ENCODE measurements around the gene RAB38.

The RAB38 gene

GRCh38 chr11:88158081-88158480, 17.2 kb downstream of the RAB38 start:
- Histone ChIP-seq H2BK12ac (ENCODE audit: low read length) (no peak overlapping the region), H3K4ac (ENCODE audit: low read length) (no peak overlapping the region), H2AK5ac (ENCODE audit: low read depth, low read length) (no peak overlapping the region)

GRCh38 chr11:88157370-88157769, 17.9 kb downstream of the RAB38 start:
- Histone ChIP-seq H3K4me1 (ENCODE audit: control insufficient read depth in 2 of 2, insufficient read depth in 1 of 2, low read depth in 1 of 2, low read length in 2 of 2) (no peaks in the 10 kb centered on the region), H3K4me3 (ENCODE audit: low read length in 2 of 2) (no peak overlapping the region), H2BK120ac (ENCODE audit: low read depth, low read length) (no peak overlapping the region), H3K36me3 (replicated peaks in 1 of 2; ENCODE audit: control insufficient read depth in 2 of 2, insufficient read depth in 2 of 2, low read length in 2 of 2) (no peaks in the 10 kb centered on the region), H3K14ac (ENCODE audit: low read length) (no peak overlapping the region), H3K9me3 (replicated peaks in 1 of 2; ENCODE audit: control insufficient read depth in 2 of 2, insufficient read depth in 1 of 2, low read depth in 1 of 2, low read length in 2 of 2) (peaks cover 0 to 11% of the 10 kb centered on the region in 2 donors), H2BK15ac (ENCODE audit: low read length) (no peak overlapping the region), H2BK12ac (ENCODE audit: low read length) (no peak overlapping the region), H3K79me1 (ENCODE audit: low read depth, low read length) (no peaks in the 10 kb centered on the region), H4K91ac (ENCODE audit: low read depth, low read length, poor library complexity) (no peak overlapping the region), H2AFZ (ENCODE audit: low read length) (no peak overlapping the region), H3K9ac (ENCODE audit: low read depth, low read length, poor library complexity) (no peak overlapping the region), H2AK5ac (ENCODE audit: low read depth, low read length) (no peak overlapping the region), H3K4me2 (ENCODE audit: insufficient read depth, low read length, poor library complexity, severe bottlenecking) (no peak overlapping the region), H3K23ac (ENCODE audit: low read depth, low read length, poor library complexity) (no peak overlapping the region), H3K4ac (ENCODE audit: low read length) (no peak overlapping the region), H3K27ac (replicated peaks; ENCODE audit: low read length) (no peak overlapping the region), H3K27me3 (ENCODE audit: control insufficient read depth in 3 of 3, insufficient read depth in 3 of 3, low read depth in 1 of 3, low read length in 3 of 3) (no peaks in the 10 kb centered on the region), H4K8ac (ENCODE audit: low read depth, low read length) (no peak overlapping the region), H2BK5ac (ENCODE audit: low read length) (no peak overlapping the region), H3K18ac (ENCODE audit: low read length) (no peak overlapping the region)
- DNase-seq (ENCODE audit: low spot score): no peak
- no CpG with 5 or more reads among the region's 4 CpGs for WGBS, 2 donors (ENCODE audit: extremely low coverage in 2 of 2, insufficient read length in 2 of 2, insufficient replicate concordance in 1 of 2)

More at GRCh38 chr11:88158081-88158480, 17.2 kb downstream of the RAB38 start:
- no peaks in the 10 kb centered on the region for H3K27me3 ChIP-seq (ENCODE audit: control insufficient read depth in 3 of 3, insufficient read depth in 3 of 3, low read depth in 1 of 3, low read length in 3 of 3)
- no peaks in the 10 kb centered on the region for H3K4me1 ChIP-seq (ENCODE audit: control insufficient read depth in 2 of 2, insufficient read depth in 1 of 2, low read depth in 1 of 2, low read length in 2 of 2)
- no peak overlapping the region for H2BK120ac ChIP-seq (ENCODE audit: low read depth, low read length)
- peaks cover 0 to 11% of the 10 kb centered on the region in 2 donors for H3K9me3 ChIP-seq (replicated peaks in 1 of 2; ENCODE audit: control insufficient read depth in 2 of 2, insufficient read depth in 1 of 2, low read depth in 1 of 2, low read length in 2 of 2)
- H3K23ac ChIP-seq (ENCODE audit: low read depth, low read length, poor library complexity): no peak overlapping the region
- H2BK5ac ChIP-seq (ENCODE audit: low read length): no peak overlapping the region
- no peak overlapping the region for H3K18ac ChIP-seq (ENCODE audit: low read length)
- no peak for DNase-seq (ENCODE audit: low spot score)
- H4K8ac ChIP-seq (ENCODE audit: low read depth, low read length): no peak overlapping the region
- WGBS, 2 donors (ENCODE audit: extremely low coverage in 2 of 2, insufficient read length in 2 of 2, insufficient replicate concordance in 1 of 2): no CpG with 5 or more reads among the region's 1 CpG
- H3K27ac ChIP-seq (replicated peaks; ENCODE audit: low read length): no peak overlapping the region
- H3K4me2 ChIP-seq (ENCODE audit: insufficient read depth, low read length, poor library complexity, severe bottlenecking): no peak overlapping the region
- H3K9ac ChIP-seq (ENCODE audit: low read depth, low read length, poor library complexity): no peak overlapping the region
- no peak overlapping the region for H2AFZ ChIP-seq (ENCODE audit: low read length)
- no peak overlapping the region for H3K4me3 ChIP-seq (ENCODE audit: low read length in 2 of 2)
- H4K91ac ChIP-seq (ENCODE audit: low read depth, low read length, poor library complexity): no peak overlapping the region
- no peaks in the 10 kb centered on the region for H3K79me1 ChIP-seq (ENCODE audit: low read depth, low read length)
- H3K14ac ChIP-seq (ENCODE audit: low read length): no peak overlapping the region
- H3K36me3 ChIP-seq (replicated peaks in 1 of 2; ENCODE audit: control insufficient read depth in 2 of 2, insufficient read depth in 2 of 2, low read length in 2 of 2): no peaks in the 10 kb centered on the region
- H2BK15ac ChIP-seq (ENCODE audit: low read length): no peak overlapping the region

- H3K4me3 ChIP-seq (ENCODE audit: low read length in 2 of 2): no peak overlapping the region
- no peak overlapping the region for H2BK120ac ChIP-seq (ENCODE audit: low read depth, low read length)
- DNase-seq (ENCODE audit: low spot score): no peak
- H3K79me1 ChIP-seq (ENCODE audit: low read depth, low read length): no peaks in the 10 kb centered on the region
- H3K9me3 ChIP-seq (replicated peaks in 1 of 2; ENCODE audit: control insufficient read depth in 2 of 2, insufficient read depth in 1 of 2, low read depth in 1 of 2, low read length in 2 of 2): peaks cover 0 to 11% of the 10 kb centered on the region in 2 donors
- no peak overlapping the region for H3K4me2 ChIP-seq (ENCODE audit: insufficient read depth, low read length, poor library complexity, severe bottlenecking)
- no peak overlapping the region for H2BK5ac ChIP-seq (ENCODE audit: low read length)
- H3K4me1 ChIP-seq (ENCODE audit: control insufficient read depth in 2 of 2, insufficient read depth in 1 of 2, low read depth in 1 of 2, low read length in 2 of 2): no peaks in the 10 kb centered on the region
- no peak overlapping the region for H2AFZ ChIP-seq (ENCODE audit: low read length)
- H2AK5ac ChIP-seq (ENCODE audit: low read depth, low read length): no peak overlapping the region
- no peak overlapping the region for H3K14ac ChIP-seq (ENCODE audit: low read length)
- no peak overlapping the region for H3K27ac ChIP-seq (replicated peaks; ENCODE audit: low read length)
- H3K23ac ChIP-seq (ENCODE audit: low read depth, low read length, poor library complexity): no peak overlapping the region
- no peak overlapping the region for H3K4ac ChIP-seq (ENCODE audit: low read length)
- H2BK12ac ChIP-seq (ENCODE audit: low read length): no peak overlapping the region
- H3K9ac ChIP-seq (ENCODE audit: low read depth, low read length, poor library complexity): no peak overlapping the region
- no peaks in the 10 kb centered on the region for H3K27me3 ChIP-seq (ENCODE audit: control insufficient read depth in 3 of 3, insufficient read depth in 3 of 3, low read depth in 1 of 3, low read length in 3 of 3)
- no peaks in the 10 kb centered on the region for H3K36me3 ChIP-seq (replicated peaks in 1 of 2; ENCODE audit: control insufficient read depth in 2 of 2, insufficient read depth in 2 of 2, low read length in 2 of 2)
- no peak overlapping the region for H3K18ac ChIP-seq (ENCODE audit: low read length)
- H4K91ac ChIP-seq (ENCODE audit: low read depth, low read length, poor library complexity): no peak overlapping the region
- H4K8ac ChIP-seq (ENCODE audit: low read depth, low read length): no peak overlapping the region
- H2BK15ac ChIP-seq (ENCODE audit: low read length): no peak overlapping the region
These were observed 22.9 kb downstream of the RAB38 start for GRCh38 chr11:88152381-88152780.

GRCh38 chr11:88151709-88152265, 23.5 kb downstream of the RAB38 start:
- H2BK120ac ChIP-seq (ENCODE audit: low read depth, low read length): no peak overlapping the region
- H3K4me1 ChIP-seq (ENCODE audit: control insufficient read depth in 2 of 2, insufficient read depth in 1 of 2, low read depth in 1 of 2, low read length in 2 of 2): no peaks in the 10 kb centered on the region
- no peak overlapping the region for H2BK12ac ChIP-seq (ENCODE audit: low read length)
- no peak overlapping the region for H3K4ac ChIP-seq (ENCODE audit: low read length)
- H2AFZ ChIP-seq (ENCODE audit: low read length): no peak overlapping the region
- no peak overlapping the region for H4K8ac ChIP-seq (ENCODE audit: low read depth, low read length)
- H3K14ac ChIP-seq (ENCODE audit: low read length): no peak overlapping the region
- no peak for DNase-seq (ENCODE audit: low spot score)
- no peak overlapping the region for H3K9ac ChIP-seq (ENCODE audit: low read depth, low read length, poor library complexity)
- WGBS, 2 donors (ENCODE audit: extremely low coverage in 2 of 2, insufficient read length in 2 of 2, insufficient replicate concordance in 1 of 2): no CpG with 5 or more reads among the region's 5 CpGs
- no peak overlapping the region for H3K23ac ChIP-seq (ENCODE audit: low read depth, low read length, poor library complexity)
- no peak overlapping the region for H3K4me3 ChIP-seq (ENCODE audit: low read length in 2 of 2)
- no peak overlapping the region for H2BK5ac ChIP-seq (ENCODE audit: low read length)
- H3K27me3 ChIP-seq (ENCODE audit: control insufficient read depth in 3 of 3, insufficient read depth in 3 of 3, low read depth in 1 of 3, low read length in 3 of 3): no peaks in the 10 kb centered on the region
- no peak overlapping the region for H2AK5ac ChIP-seq (ENCODE audit: low read depth, low read length)
- peaks cover 0 to 11% of the 10 kb centered on the region in 2 donors for H3K9me3 ChIP-seq (replicated peaks in 1 of 2; ENCODE audit: control insufficient read depth in 2 of 2, insufficient read depth in 1 of 2, low read depth in 1 of 2, low read length in 2 of 2)
- no peak overlapping the region for H3K27ac ChIP-seq (replicated peaks; ENCODE audit: low read length)
- no peaks in the 10 kb centered on the region for H3K79me1 ChIP-seq (ENCODE audit: low read depth, low read length)
- no peak overlapping the region for H4K91ac ChIP-seq (ENCODE audit: low read depth, low read length, poor library complexity)
- H3K18ac ChIP-seq (ENCODE audit: low read length): no peak overlapping the region
- no peak overlapping the region for H3K4me2 ChIP-seq (ENCODE audit: insufficient read depth, low read length, poor library complexity, severe bottlenecking)
- H2BK15ac ChIP-seq (ENCODE audit: low read length): no peak overlapping the region
- H3K36me3 ChIP-seq (replicated peaks in 1 of 2; ENCODE audit: control insufficient read depth in 2 of 2, insufficient read depth in 2 of 2, low read length in 2 of 2): no peaks in the 10 kb centered on the region

Data from neuronal stem cell (in vitro differentiated cells).